M059J (cell line): ENCODE data around the gene EPYC. TPM values are rescaled to one million over a fixed set of nuclear protein-coding genes. Genes with fewer than 3 reads are reported as not detected.

Experiments used
- DNase-seq: peaks from one replicate; pipeline ENCODE4 v3.0.0-alpha.2; 2012; ENCODE audit warnings: low read depth
- total RNA-seq: library from RNA; depleted of rRNA; stranded (reverse); fragments of >200 nt; shearing (Covaris generic); gene quantifications from 2 replicates; pipeline ENCODE4 v1.2.3, GENCODE V29; 2014

The EPYC gene
- total RNA-seq, 1 experiment from 2014 or later, result 0.17 TPM

DNA sequence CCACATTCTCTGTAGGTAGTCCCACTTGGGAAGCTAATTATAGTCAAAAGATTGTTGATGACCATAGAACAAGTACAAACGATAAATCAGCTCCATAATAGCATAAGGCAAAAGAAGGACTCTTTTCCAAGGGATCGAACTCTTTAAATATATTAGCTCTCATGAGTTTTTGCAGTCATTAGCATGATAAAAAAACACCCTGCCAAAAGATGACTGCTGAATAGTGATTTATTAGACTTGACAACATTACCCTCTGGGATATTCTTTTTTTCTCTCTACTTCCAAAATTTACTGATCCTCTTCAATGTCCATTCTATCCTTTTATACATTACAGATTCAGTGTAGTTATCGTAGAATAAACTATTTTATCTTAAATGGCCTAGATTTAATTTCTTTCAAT is 14.2 kb downstream of the EPYC start:
- DNase-seq, result no peak

DNA sequence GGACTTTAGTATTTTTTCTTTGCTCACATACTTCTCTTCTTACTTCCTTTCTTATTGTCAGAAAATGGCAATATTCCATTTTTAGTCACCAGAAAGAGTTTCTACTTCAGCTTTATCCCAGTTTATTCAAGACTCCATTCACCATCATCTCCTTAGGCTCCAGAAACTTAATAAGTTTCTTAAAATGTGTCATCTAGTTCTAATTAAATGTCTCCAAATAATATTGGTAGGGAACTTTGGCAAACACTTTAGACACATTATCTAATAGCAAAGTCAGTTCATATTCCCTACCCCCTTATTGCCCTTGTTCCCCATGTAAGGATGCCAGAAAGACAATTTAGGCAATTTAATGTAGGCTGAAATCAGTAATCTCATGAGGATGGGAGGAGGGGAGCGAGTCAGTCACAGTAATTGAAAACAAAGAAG is 15.1 kb downstream of the EPYC start:
- DNase-seq, result no peak

DNA sequence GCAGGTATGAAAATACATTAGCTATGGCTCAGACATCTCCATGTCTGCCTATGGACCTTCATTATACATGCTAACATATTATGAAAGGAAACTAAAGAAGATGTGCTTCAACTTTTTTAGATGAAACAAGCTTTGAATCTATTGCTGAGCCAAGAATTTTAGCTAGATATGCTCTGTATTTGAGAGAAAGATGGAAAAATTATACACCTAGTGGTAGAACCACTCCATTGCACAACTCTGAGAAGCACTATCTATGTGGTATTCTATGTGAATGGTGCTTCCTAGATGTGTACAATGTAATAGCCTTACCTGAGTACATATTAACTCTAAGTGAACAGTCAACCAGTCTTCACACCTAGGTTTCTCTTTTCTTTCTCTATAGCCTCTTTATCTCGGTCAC is 17.3 kb downstream of the EPYC start:
- no peak for DNase-seq

DNA sequence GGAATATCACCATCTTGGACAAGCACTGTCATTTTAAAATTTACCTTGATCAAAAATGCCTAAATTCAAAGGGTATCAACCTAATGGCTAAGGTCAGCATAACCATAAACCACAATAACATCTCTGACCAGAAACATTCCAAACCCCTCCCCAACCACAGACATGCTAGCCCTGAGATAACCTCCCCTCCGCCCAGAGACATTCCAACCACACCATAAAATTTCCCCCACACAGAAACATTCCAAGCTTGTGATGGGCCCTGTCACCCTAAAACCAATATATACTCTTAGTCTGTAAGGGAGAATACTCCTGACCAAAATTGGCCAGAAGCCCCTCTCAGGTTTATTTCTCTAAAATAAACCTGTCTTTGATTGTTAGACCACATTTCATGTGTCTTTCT is 17.7 kb downstream of the EPYC start:
- peak; percentile 83 for DNase-seq

DNA sequence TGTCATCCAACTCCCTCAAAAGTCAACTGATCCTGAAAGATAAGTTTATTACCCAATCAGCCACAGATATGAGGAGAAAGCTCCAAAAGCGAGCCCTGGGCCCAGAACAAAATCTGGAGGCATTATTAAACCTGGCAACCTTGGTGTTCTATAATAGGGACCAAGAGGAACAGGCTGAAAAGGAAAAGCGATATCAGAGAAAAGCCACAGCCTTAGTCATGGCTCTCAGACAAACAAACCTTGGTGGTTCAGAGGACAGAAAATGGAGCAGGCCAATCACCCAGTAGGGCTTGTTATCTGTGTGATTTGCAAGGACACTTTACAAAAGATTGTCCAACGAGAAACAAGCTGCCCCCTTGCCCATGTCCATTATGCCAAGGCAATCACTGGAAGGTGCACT is 19.4 kb downstream of the EPYC start:
- DNase-seq, result peak; percentile 16

DNA sequence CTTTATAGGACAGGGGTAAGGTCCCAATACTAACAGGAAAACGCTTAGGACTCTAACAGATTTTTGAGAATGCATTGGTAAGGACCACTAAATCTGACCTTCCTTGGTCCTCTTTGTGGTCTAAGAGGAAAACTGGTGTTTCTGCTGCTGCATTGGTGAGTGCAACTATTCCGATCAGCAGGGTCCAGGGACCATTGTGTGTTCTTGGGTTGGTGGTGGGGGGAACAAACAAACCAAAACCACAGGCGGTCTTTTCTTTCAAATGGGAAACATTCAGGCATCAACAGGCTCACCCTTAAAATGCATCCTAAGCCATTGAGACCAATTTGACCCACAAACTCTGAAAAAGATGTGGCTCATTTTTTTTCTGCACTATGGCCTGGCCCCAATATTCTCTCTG is 20.7 kb downstream of the EPYC start:
- no peak for DNase-seq

DNA sequence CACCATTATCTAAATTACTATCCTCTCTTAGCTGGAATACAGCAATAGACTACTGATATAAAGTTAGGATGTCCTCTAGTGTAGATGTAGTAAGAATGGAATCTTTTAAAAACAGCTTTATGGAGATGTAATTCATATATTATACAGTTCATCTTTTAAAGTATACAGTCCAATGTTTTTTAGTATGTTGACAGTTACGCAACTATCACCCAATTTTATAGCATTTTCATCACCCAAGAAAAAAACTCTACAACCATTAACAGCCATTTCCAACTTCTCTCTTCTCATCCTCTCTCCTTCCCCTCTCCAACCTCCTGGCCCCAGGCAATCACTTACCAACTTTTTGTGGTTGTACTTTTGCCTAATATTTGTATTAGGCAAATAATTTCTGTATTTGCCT is 22.6 kb downstream of the EPYC start:
- no peak for DNase-seq

DNA sequence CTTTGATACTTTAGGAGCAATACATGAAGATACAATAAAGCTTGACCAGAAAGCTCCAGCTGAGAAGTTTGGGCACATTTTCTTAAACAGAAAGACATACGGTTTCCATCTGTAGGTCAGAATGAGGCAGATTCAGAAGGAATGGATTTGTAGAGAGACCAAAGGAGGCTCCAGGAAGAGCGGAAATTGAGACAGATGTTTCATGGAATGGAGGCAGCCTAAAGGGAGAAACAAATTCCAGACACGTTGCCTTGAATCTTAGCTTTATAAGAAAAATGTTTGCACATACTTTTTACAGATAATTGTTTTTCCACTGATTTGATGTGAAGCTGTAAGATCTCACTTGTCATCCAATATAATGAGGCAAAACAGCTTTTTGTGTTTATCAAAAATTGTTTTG is 24.8 kb downstream of the EPYC start:
- no peak for DNase-seq

DNA sequence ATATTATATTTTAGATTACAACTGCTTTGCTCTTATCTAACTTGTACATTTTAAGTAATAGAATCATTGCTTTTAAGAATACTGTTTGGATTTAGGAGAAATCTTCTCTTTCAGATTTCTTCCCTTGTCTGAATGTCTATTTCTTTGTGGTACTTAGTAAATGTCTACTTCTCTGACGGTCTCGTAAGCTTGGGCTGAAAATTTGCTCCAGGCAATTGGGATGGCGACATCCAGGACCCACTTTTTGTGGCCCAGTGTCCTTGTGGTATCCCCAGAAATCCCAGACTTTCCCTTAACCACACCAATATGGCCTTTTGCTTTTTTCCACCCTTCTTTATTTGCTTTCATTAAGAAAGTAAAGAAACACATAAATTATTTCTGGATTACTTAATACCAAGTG is 25.8 kb downstream of the EPYC start:
- no peak for DNase-seq

DNA sequence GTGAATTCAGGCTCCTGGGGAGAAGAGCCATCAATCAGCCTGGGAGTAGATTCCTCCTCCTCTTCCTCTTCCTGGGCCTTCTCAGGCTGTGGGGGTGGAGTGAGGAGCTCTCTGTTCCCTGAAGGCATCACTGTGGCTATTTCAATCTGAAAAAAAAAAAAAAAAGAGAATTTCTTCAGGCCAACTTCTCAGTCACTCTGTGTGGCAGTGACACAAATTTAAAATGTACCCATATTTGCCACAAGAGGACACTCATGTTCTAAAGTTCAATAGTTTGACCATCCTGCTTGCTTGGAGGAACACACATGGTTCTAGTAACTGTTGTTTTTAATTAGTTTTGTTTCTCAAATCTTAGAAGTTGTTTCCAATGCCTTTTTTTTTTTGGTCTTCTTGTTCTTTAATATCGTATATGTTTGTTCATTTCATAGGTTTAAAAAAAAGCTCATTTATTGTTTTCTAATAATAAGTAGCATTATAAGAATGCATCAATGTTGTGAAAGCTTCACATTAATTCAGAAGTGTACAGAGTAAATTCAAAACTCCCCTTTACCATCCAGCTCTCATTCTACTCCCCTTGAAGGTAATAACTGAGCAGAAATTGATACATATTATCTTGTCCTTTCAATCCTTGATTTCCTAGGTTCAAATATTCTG is 26.5 kb downstream of the EPYC start:
- peak; percentile 71 for DNase-seq

DNA sequence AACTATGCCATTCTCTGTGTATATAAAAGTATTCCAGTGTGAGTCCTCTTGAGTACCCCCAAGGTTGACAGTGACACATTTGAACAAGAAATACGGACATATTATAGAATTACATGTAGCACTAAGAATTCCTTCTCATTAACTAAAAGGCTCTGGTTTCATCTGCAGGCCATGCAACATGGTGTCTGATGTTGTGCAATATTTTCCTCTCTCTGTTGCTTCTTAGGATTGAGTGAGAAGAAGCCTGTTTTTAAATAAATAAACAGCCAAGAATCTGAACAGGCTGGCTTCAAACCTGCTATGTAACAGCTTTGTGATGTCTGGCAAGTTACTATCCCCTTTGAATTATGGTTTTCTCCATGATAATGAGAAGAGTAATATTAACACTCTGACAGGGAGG is 27.5 kb downstream of the EPYC start:
- DNase-seq, result no peak

DNA sequence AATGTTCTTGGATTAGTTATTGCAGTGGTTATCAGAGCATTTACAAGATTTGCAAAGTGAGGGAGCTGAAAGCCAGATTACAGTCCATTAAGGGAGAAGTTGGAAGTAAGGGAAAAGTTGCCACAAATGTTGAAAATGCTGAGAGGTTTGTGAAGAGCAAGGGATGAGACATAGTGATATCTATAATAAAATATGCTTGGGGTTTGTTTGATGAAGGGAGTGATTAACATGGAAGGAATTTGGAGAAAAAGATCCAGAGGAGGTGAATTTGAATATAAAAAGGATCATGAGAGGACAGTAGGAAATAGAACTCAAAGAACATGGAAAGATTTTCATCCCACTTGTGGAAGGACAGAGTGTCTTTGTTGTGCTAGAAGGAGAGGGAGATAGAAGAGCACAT is 30.5 kb downstream of the EPYC start:
- DNase-seq, result peak; percentile 69

DNA sequence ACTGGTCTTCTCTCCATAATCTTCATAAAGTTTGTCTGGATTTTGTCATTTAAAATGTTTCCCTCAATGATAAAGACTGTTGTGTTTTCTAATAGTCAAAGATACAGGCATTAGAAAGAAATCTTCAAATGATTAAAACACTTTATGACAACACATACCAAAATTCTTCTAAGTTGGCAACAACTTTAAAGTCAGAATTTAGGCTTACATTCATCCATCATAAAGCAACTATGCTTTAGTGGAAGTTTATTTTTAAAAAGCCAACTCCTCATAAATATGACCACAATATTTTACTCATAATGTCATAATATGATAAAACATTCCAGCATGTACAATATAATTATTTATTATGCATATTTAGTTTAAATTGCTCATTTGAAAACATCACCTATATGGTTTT is 32.5 kb downstream of the EPYC start:
- no peak for DNase-seq

DNA sequence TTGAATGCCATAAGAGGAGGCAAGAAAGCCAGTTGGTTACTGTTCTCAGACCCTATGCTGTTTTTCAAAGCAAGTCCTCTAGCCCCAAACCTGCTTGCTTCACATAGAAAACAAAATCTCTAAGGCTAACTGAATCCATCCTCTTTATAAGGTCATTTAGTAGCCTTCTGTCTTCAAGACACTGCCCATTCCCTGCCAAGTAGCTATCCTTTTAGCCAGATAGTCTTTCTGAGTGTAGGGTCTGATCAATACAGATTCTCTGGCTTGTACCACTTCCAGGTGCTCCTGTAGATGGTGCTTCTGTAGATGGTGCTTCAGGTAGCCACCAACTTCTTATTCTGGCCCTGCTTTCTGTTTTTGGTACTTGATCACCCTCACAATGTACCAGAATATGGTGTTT is 33.9 kb downstream of the EPYC start:
- DNase-seq, result no peak

DNA sequence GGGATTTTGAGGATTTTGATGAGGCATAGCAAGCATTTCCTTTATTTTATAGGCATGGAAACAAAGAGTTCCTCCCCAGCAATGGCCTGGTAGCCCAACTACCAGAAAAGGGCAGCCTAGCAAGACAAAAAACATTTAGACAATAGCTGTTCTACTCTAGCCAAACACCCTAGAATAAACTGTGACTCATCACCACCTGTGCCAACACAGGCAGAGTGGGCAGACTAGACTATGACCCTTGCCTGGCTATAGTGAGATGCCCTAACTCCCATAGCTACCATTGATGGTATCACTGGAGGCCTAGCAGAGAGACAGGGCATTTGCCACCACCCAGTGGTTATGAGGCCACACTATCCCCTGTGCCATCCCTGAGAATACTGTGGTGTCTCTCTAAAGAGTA is 34.3 kb downstream of the EPYC start:
- DNase-seq, result peak; percentile 52

DNA sequence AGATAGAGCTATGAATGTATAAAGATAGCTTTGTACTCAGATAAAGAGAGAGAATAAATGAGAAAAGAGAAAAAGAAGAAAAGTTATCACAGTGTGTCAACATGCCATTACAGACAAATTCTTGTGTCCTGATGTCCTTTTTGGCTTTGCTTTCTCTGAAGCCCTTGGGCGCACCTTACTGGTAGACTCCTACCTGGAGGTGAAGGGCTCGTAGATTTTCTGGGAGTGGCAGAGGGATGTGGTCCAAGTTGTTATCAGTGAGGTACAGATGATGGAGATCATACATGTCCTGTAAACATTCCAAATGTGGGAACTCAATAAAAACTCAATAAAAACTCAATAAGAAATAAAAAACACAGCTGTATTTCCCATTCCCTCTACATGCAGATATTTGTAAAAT is 34.9 kb downstream of the EPYC start:
- DNase-seq, result no peak

DNA sequence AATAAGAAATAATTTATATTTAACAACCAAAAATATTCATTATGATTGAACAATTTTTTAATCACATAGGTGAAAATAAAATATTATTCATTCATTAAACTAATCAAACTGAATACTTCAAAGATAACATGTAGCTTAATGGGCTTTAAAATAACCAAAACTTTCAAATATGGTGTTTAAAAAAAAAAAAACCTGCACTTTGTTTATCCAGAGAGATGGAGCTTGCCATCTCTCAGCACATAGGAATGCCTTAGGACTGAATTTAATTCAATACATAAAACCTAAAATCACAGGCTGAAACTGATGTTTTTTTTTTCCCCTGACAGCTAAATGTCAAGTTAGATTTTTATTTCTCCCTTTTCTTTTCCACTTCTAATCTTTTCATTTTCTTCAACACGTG is 35.4 kb downstream of the EPYC start:
- DNase-seq, result no peak

DNA sequence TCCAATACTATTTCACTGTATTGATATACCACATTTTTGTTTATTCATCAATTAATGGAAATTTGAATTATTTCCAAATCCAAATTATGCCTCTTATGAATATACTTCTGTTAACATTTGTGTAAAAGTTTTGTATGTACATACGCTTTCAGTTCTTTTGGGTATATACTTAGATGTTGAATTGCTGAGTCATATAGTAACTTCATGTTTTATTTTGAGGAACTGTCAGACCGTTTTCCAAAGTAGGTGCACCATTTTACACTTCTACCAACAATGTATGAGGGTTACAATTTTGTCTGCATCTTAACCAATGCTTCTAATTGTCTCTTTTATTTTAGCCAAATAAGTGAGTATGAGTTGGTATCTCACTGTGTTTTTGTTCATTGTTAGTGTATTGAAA is 39.6 kb downstream of the EPYC start:
- no peak for DNase-seq

DNA sequence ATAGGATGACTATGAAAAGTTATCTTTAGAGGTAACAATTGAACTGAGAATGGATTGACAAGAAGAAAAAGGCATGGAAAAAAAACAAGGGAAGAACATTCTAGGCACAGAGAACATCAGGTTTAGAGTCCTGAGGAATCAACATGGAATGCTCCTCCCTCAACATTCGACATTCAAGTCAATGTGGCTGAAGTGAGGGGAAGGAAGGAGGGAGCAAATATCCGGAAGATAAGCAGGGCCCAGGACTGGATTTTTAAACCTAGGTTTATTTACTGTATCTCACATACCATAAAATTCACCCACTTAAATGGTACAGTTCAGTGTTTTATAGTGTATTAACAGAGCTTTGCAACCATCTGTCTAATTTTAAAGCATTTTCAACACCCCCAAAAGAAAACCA is 40.2 kb downstream of the EPYC start:
- no peak for DNase-seq

DNA sequence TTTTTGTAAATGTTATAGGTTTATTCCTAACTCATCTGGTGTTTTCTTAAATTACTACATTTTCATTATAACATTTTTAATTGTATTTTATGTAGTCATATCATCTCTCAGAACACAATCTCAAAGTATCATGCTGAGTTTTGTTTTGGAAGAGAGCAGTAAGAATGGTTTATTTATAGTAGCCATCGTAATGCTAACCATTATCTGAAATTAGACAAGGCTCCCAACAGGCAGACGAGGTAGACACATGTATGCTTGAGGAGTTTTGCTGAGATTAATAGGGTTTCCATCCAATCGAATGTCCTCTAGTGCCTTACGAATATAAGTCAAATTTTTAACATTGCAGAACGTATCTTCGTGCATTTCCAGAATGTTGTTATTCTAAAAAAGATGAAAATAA is 40.8 kb downstream of the EPYC start:
- no peak for DNase-seq

DNA sequence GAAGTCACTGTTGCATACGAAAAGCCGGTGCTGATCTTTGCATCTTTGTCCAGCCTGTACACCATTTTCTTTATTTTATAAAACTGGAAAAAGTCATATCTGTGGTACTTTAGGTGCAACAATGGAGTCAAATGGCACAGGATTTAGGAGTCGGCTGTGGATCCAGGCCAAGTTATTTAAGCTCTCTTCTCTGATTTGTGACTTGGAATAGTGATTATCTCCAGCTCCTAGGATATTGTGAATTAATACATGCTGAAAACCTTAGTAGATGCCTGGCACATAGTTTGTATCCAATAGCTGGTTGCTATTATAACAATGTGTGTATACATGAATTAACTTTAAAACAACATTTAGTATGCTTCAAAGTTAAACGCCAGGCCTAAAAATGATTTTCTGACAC is 43.6 kb downstream of the EPYC start:
- DNase-seq, result no peak

DNA sequence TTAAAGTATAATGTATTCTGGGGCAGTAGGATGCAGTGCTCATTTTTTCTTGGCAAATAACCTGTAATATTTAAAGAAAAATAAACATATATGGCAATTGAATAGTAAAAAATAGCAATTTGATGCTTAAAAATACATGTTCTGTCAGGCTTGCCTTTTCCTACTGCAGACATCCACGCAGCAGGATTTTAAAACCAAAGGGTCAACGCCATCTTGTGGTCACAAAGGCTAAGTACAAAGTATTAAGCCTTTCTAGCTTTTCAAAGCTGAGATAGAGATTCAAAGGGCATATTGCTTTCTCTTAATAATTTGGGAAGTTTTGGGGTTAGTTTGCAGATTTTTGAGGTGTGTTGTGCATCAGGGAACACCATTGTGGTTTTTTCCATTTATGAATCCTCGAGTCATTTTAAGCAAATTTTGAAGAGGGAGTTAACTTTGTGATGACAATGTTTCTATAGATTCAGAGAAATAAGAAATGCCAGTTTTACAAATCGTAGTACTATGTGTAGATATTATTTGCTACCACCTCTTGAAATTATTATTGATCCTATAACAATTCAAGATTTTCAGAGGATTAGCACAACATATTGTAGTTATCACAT is 45.1 kb downstream of the EPYC start:
- DNase-seq, result peak; percentile 52

DNA sequence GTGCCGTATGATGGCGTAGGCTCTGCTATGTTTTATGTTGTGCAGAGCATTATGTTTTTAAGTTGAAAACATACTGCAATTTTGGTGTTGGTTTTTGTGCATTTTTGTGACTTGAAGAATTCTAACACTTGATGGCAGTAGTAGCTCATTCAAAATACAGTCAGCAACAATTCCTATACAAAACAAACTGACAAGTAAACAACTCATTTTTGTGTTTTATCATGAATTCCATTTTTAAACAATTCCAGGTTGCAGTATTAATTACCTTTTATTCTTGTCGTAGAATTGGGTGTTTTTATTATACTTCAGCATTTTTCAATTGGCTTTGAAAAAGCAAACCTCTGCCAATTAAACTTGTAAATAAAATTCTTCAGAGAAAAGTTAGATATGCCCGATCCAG is 45.7 kb downstream of the EPYC start:
- peak; percentile 23 for DNase-seq

DNA sequence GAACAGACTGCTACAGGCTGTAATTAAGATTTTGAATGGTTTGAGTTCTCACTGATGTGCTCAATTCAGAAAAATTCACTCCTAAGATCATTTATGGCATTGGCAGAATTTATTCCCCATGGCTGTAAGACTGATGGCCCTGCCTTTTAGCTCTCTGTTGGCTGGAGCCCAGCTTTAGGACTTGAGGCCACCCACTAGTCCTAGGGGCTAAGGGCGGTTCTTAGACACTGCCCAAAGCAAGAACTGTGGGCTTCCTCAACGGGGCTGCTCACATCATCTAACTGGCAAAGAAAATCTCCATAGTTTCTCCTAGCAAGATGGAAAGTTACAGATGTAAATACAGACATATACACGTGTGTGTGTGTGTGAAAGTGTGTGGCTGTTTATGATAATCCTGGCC is 46.4 kb downstream of the EPYC start:
- no peak for DNase-seq
